GM20000 (cell line): Measurements from ENCODE around the gene TPI1.

Experiments
- DNase-seq: peaks from one replicate; pipeline ENCODE4 v3.0.0; 2012; ENCODE audit warnings: low spot score
- CTCF ChIP-seq: IDR thresholded peaks from 2 replicates; pipeline ENCODE4 v1.5.1; 2012; ENCODE audit warnings: mild to moderate bottlenecking, control low read depth; ENCODE audit errors: extremely low read depth, missing control alignments

The TPI1 gene

GRCh38 chr12:6917491-6918231 lies 50.3 kb downstream of the TPI1 start:
- DNase-seq: no peak
- no peak for TF ChIP-seq CTCF

- DNase-seq: peak; percentile 32
- no peak for TF ChIP-seq CTCF
These were observed 52.3 kb downstream of the TPI1 start for GRCh38 chr12:6919588-6919987.
